ENCODE results near the gene KANK3.
A peak's percentile ranks its signal among the peaks of the same experiment; 100 is the strongest.
"Not testable (repeated sequence)": the region's sequence is repeated elsewhere in the genome, so short reads cannot be mapped to it uniquely, and the experiment has no call there.

Gene KANK3

GRCh38 chr19:8349629-8350372 is 6.7 kb upstream of the KANK3 start:
- DNase-seq (ENCODE audit: low read depth, low spot score); H3K4me3 ChIP-seq (ENCODE audit: low read length): not testable (repeated sequence)

DNA sequence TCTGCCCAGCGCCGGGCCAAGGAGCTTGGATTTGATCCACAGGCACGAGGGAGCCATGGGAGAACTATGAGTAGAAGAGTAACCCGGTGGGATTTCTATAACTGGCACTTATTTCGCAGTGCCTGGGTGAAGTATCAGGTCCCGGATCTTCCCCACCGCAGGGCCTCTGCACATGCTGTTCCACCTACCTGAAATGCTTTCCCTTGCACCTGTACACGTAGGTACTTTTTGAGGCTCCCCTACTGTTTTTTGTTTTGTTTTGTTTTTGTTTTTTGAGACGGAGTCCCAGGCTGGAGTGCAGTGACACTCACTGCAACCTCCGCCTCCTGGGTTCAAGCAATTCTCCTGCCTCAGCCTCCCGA is 402 bp upstream of the KANK3 start:
- H3K4me3 ChIP-seq (ENCODE audit: low read length), result peak overlapping the region; percentile 53
- DNase-seq (ENCODE audit: low read depth, low spot score), result no peak

GRCh38 chr19:8342316-8342683 is 762 bp downstream of the KANK3 start:
- DNase-seq (ENCODE audit: low read depth, low spot score), result no peak

DNA sequence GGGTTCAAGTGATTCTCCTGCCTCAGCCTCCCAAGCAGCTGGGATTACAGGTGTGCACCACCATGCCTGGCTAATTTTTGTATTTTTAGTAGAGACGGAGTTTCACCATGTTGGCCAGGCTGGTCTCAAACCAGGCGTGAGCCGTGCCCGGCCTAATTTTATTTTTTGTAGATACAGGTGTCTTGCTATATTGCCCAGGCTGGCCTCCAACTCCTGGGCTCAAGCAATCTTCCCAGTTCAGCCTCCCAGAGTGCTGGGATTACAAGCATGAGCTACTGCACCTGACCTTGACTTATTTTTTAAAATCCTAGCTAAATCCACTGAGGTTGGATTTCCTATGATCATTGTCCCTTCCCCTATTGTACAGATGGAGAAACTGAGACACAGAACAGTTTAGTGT is 1.6 kb downstream of the KANK3 start:
- not testable (repeated sequence) for DNase-seq (ENCODE audit: low read depth, low spot score); H3K4me3 ChIP-seq (ENCODE audit: low read length)

More at GRCh38 chr19:8342316-8342683, 762 bp downstream of the KANK3 start:
- no peak overlapping the region for H3K4me3 ChIP-seq (ENCODE audit: low read length)

DNA sequence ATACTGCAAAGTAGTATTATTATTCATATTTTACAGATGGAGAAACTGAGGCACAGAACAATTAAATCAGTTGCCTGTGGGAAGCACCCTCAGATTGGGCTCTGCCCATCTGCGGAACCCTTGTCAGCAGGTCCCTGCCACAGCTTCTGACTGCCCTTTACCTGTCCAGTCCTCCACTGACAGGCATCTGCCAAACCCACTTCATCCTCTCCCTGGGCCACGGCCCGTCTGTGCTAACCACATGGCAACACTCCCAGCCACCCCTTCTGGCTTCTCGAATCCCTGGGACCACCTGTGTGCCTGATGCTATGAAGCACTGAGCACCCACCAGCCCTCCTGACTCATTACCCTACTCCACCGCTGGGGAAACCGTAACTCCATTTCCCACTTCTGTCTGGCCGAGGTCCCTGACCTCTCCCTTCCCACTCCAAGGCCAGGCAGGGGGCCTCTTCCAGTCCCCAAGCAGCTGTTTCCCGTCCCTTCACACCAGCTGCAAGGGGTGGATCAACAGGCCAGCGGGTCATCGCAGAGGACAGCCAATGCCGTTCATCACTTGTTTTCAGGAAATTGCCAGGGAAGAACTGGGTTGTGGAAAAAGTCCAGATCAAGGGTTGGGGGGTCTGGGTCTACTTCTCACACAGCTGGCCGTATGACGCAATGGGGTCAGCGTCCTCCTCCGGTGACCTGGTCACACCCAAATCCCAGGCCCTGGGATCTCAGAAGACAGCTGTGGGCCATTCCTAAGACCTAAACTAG is 2.5 kb downstream of the KANK3 start:
- no peak overlapping the region for H3K4me3 ChIP-seq (ENCODE audit: low read length)
- DNase-seq (ENCODE audit: low read depth, low spot score), result no peak

- H3K4me3 ChIP-seq (ENCODE audit: low read length), result no peak overlapping the region
Measured at GRCh38 chr19:8338835-8339234, 4.2 kb downstream of the KANK3 start.

GRCh38 chr19:8337728-8338127 is 5.3 kb downstream of the KANK3 start:
- no peak for DNase-seq (ENCODE audit: low read depth, low spot score)

More at GRCh38 chr19:8338835-8339234, 4.2 kb downstream of the KANK3 start:
- DNase-seq (ENCODE audit: low read depth, low spot score), result no peak

GRCh38 chr19:8336660-8337059 is 6.4 kb downstream of the KANK3 start:
- no peak for DNase-seq (ENCODE audit: low read depth, low spot score)
- H3K4me3 ChIP-seq (ENCODE audit: low read length), result no peak overlapping the region

More at GRCh38 chr19:8337728-8338127, 5.3 kb downstream of the KANK3 start:
- H3K4me3 ChIP-seq (ENCODE audit: low read length), result no peak overlapping the region

GRCh38 chr19:8336072-8336569 is 6.9 kb downstream of the KANK3 start:
- H3K4me3 ChIP-seq (ENCODE audit: low read length), result peak overlapping the region; percentile 1; the same call in 1 of the 2 replicates
- no peak for DNase-seq (ENCODE audit: low read depth, low spot score)

GRCh38 chr19:8335343-8336071 is 7.6 kb downstream of the KANK3 start:
- no peak overlapping the region; the same call in 1 of the 2 replicates for H3K4me3 ChIP-seq (ENCODE audit: low read length)
- DNase-seq (ENCODE audit: low read depth, low spot score), result no peak

DNA sequence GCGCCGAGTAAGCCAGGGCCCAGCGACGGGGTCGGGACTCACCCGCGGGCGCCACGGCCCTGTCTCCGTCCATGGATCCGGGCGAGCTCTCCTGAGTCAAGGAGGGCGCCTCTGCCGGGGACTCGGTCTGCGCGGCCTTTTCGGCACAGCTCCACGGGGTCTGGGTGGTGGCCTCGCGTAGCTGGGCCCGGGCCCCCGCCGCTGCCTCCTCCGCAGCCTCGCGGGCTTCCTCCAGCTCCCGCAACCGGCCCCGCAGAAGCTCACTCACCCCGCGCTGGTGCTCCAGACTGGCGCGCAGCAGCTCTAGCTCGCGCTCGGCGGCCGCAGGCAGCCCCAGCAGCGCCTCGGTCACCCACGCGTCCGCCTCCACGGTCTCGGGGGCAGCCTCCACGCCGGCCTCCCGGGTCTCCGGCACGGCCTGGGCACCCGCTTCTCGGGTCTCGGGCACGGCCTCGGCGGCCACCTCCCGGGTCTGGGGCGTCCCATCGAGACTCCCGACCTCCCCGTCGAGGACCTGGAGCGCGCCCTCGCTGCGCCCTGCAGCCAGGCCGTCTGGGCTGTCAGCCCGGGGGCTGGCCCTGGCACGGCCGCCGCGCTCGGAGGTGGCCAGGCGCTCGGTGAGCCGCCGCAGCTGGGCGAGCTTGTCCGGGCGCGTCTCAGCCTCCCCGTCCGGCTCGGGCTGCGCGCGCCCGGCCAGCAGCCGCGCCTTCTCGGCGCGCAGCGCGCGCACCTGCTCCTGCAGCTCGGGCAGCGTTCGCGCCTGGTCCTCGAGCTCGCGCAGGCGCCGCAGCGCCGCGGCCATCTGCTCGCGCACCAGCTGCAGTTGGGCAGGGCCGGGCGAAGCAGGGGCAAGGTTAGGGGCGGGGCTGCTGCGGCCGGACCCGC is 8.4 kb downstream of the KANK3 start:
- DNase-seq (ENCODE audit: low read depth, low spot score), result no peak
- no peak overlapping the region for H3K4me3 ChIP-seq (ENCODE audit: low read length)

DNA sequence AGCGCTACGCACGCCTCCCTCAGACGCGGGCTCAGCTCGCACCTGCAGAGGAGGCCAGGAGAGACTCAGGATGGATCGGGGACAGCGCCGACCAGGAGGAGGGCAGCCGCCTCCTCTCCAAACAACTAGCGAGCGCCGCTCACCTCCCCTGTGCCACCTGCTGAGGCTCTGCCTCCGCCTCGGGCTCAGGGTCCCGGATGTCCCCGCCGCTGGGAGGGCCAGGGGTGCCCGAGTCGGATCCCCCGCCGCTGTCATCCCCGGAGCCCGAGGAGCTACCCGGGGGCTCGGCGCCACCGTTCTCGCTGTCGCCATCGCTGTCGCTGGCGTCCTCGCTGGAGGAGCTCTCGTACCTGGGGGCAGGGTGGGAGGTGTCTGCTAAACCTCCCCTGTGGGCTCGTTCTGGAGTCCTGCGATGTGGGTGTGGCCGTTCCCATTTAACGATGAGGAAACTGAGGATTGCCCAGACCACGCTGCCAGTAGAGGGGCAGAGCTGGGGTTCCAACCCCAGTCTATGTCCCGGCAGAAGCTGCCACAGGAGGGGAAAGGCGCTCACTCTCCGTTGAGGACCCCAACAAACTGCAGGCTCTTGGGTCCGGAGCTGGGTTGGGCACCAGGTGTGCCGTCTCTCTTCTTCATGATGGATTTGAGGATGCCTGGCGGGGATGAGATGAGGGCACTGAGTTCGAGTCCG is 9.2 kb downstream of the KANK3 start:
- H3K4me3 ChIP-seq (ENCODE audit: low read length), result no peak overlapping the region
- DNase-seq (ENCODE audit: low read depth, low spot score), result no peak

DNA sequence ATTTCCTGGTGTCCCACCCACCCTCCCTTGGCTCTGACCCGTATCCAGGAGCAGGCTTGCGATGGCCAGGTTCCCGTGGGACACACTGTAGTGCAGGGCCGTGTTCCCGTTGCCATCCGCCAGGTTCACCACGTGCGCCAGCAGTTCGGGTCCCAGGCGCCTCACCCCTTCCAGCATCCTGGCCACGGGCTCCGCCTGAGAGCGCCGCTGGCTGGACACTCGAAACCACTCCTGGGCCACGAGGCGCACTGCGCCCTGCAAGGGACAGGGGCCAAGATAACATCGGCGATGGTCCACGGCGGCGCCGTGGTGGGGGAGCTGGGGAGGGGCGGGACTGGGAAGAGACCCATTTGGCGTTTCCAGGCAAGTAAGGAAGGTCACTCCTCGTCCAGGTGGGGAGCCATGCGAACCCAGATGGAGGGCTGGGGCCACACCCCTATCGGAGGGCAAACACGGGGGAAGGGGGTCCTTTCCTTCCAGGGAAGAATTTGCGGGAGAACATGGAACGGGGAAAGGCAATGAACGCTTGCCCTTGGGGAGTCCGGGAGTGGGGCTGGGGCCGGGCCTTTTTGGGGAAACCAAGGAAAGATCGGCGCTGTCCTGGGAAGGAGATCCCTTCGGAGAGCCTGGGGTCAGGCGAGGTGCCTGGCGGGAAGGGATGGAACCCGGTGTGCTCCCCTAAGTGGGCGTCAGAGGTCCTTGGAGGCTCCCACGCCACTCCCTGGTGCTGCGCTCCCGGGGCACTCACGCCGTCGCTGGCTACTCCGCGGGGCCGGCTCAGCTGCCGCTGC is 9.9 kb downstream of the KANK3 start:
- no peak overlapping the region for H3K4me3 ChIP-seq (ENCODE audit: low read length)
- no peak for DNase-seq (ENCODE audit: low read depth, low spot score)

DNA sequence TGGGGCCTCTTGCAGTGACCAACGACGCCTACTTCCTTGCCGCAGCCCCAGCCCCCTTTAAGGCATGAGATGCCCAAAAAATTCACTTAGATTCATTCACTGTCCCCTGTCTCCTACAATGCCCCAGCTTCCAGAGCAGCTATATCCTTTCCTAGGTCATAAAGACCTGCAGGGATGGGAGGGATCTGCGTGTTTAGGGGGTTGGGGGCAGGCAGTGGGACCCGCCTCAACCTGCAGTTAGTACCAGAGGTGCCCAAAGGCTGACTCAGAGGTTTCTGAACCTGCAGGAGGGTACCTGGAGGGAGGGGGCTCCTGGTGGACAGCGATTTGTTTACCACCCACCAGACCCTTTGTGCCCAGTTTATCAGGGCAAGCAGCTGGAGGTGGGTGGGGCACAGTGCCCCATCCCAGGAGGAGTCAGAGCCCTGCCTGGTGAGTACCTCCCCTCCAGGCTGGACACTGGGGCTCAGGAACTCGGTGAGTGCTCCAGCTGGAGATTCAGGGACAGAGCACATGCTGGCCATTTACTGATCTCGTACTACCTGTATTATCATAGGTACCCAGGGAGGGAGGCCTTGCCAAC is 11.7 kb downstream of the KANK3 start:
- no peak overlapping the region for H3K4me3 ChIP-seq (ENCODE audit: low read length)
- no peak for DNase-seq (ENCODE audit: low read depth, low spot score)

- no peak for DNase-seq (ENCODE audit: low read depth, low spot score)
- H3K4me3 ChIP-seq (ENCODE audit: low read length), result no peak overlapping the region
Measured at GRCh38 chr19:8329996-8330395, 13.1 kb downstream of the KANK3 start.

- H3K4me3 ChIP-seq (ENCODE audit: low read length), result no peak overlapping the region
- DNase-seq (ENCODE audit: low read depth, low spot score), result no peak
Measured at GRCh38 chr19:8325454-8325853, 17.6 kb downstream of the KANK3 start.

All from Jurkat, Clone E6-1 (cell line).